IPS-NIHi7 (cell line): ENCODE data around the gene LRIG1.
A peak's percentile ranks its signal among the peaks of the same experiment; 100 is the strongest.
"Not testable (repeated sequence)": the region's sequence is repeated elsewhere in the genome, so short reads cannot be mapped to it uniquely, and the experiment has no call there.

Experiments
- DNase-seq: peaks from one replicate; pipeline ENCODE4 v3.0.0; 2012; ENCODE audit warnings: mixed read lengths; ENCODE audit errors: extremely low spot score

LRIG1 gene

GRCh38 chr3:66442254-66443117, 58.3 kb downstream of the LRIG1 start:
- peak; percentile 84 for DNase-seq

GRCh38 chr3:66441692-66442091, 59.1 kb downstream of the LRIG1 start:
- DNase-seq, result no peak

- no peak for DNase-seq
Observed at GRCh38 chr3:66441129-66441528, 59.7 kb downstream of the LRIG1 start.

GRCh38 chr3:66439666-66440344, 61.0 kb downstream of the LRIG1 start:
- no peak for DNase-seq

- no peak for DNase-seq
Observed at GRCh38 chr3:66438046-66438445, 62.8 kb downstream of the LRIG1 start.

GRCh38 chr3:66437341-66437929, 63.4 kb downstream of the LRIG1 start:
- no peak for DNase-seq

GRCh38 chr3:66435989-66436388, 64.8 kb downstream of the LRIG1 start:
- no peak for DNase-seq

- DNase-seq, result no peak
Observed at GRCh38 chr3:66434726-66435125, 66.1 kb downstream of the LRIG1 start.

- DNase-seq, result no peak
Observed at GRCh38 chr3:66433522-66433782, 67.4 kb downstream of the LRIG1 start.

GRCh38 chr3:66432767-66433521, 67.9 kb downstream of the LRIG1 start:
- no peak for DNase-seq

GRCh38 chr3:66432041-66432766, 68.6 kb downstream of the LRIG1 start:
- DNase-seq, result no peak

GRCh38 chr3:66431494-66431893, 69.3 kb downstream of the LRIG1 start:
- no peak for DNase-seq

GRCh38 chr3:66430876-66431275, 69.9 kb downstream of the LRIG1 start:
- no peak for DNase-seq

GRCh38 chr3:66428733-66429132, 72.1 kb downstream of the LRIG1 start:
- DNase-seq, result peak; percentile 27

- no peak for DNase-seq
Observed at GRCh38 chr3:66427951-66428474, 72.8 kb downstream of the LRIG1 start.

- no peak for DNase-seq
Observed at GRCh38 chr3:66427352-66427751, 73.5 kb downstream of the LRIG1 start.

GRCh38 chr3:66426135-66426534, 74.7 kb downstream of the LRIG1 start:
- DNase-seq, result no peak

- no peak for DNase-seq
Observed at GRCh38 chr3:66425576-66426114, 75.2 kb downstream of the LRIG1 start.

- DNase-seq, result no peak
Observed at GRCh38 chr3:66425032-66425431, 75.8 kb downstream of the LRIG1 start.

GRCh38 chr3:66423791-66424190, 77.0 kb downstream of the LRIG1 start:
- no peak for DNase-seq

- DNase-seq, result not testable (repeated sequence)
Observed at GRCh38 chr3:66421893-66422292, 78.9 kb downstream of the LRIG1 start.
